PFSK-1 (cell line): ENCODE data around the gene METTL22.

Source experiments
- FOXP2 ChIP-seq: optimal IDR thresholded peaks from 2 replicates; pipeline ENCODE3; 2011; ENCODE audit warnings: borderline replicate concordance, control low read depth, inconsistent platforms; ENCODE audit not compliant: insufficient read depth; ENCODE audit errors: extremely low read length, extremely low read depth
- POLR2AphosphoS5 ChIP-seq: IDR thresholded peaks from 2 replicates; pipeline ENCODE4 v1.6.1; 2012; ENCODE audit warnings: low read depth, mild to moderate bottlenecking, control low read depth, low read length, moderate library complexity
- SIN3A ChIP-seq: IDR thresholded peaks from 2 replicates; pipeline ENCODE4 v1.6.1; 2012; ENCODE audit warnings: mild to moderate bottlenecking, low read length, moderate library complexity, borderline replicate concordance; ENCODE audit not compliant: insufficient read depth
- TAF1 ChIP-seq: IDR thresholded peaks from 2 replicates; pipeline ENCODE4 v1.6.1; 2012; ENCODE audit warnings: low read length, control low read depth, borderline replicate concordance; ENCODE audit not compliant: insufficient read depth
- TF ChIP-seq, protein P1 (sequence below), 2 experiments: IDR thresholded peaks; 2 replicates each; pipeline versions ENCODE4 v1.6.1 to v1.8.0; 2011 to 2012; ENCODE audit warnings: low read depth in 2 of 2, low read length in 2 of 2, control low read depth in 1 of 2, inconsistent platforms in 1 of 2, mild to moderate bottlenecking in 1 of 2, moderate library complexity in 1 of 2; ENCODE audit not compliant: insufficient read depth in 1 of 2

GRCh38 chr16:8696880-8697279 lies 75.4 kb downstream of the METTL22 start:
- TF ChIP-seq, protein P1, sequence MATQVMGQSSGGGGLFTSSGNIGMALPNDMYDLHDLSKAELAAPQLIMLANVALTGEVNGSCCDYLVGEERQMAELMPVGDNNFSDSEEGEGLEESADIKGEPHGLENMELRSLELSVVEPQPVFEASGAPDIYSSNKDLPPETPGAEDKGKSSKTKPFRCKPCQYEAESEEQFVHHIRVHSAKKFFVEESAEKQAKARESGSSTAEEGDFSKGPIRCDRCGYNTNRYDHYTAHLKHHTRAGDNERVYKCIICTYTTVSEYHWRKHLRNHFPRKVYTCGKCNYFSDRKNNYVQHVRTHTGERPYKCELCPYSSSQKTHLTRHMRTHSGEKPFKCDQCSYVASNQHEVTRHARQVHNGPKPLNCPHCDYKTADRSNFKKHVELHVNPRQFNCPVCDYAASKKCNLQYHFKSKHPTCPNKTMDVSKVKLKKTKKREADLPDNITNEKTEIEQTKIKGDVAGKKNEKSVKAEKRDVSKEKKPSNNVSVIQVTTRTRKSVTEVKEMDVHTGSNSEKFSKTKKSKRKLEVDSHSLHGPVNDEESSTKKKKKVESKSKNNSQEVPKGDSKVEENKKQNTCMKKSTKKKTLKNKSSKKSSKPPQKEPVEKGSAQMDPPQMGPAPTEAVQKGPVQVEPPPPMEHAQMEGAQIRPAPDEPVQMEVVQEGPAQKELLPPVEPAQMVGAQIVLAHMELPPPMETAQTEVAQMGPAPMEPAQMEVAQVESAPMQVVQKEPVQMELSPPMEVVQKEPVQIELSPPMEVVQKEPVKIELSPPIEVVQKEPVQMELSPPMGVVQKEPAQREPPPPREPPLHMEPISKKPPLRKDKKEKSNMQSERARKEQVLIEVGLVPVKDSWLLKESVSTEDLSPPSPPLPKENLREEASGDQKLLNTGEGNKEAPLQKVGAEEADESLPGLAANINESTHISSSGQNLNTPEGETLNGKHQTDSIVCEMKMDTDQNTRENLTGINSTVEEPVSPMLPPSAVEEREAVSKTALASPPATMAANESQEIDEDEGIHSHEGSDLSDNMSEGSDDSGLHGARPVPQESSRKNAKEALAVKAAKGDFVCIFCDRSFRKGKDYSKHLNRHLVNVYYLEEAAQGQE (IDR thresholded peaks at IDR 0.05; ENCODE audit: insufficient read depth in 1 of 2, low read depth in 2 of 2, low read length in 2 of 2): no peak
- TF ChIP-seq POLR2AphosphoS5 (no peak), TAF1 (no peak), FOXP2 (no peak), SIN3A (no peak)
